ENCODE measurements around the gene SMARCA4. TPM values are rescaled to one million over a fixed set of nuclear protein-coding genes. Genes with fewer than 3 reads are reported as not detected.

The SMARCA4 gene
- total RNA-seq, 4 donors from 2014 or later, result 42.4 to 89.9 (median 57.8) TPM

- ATAC-seq (ENCODE audit: low FRiP score), result no peak
- DNase-seq (ENCODE audit: low spot score), result no peak
- TF ChIP-seq, protein P1, sequence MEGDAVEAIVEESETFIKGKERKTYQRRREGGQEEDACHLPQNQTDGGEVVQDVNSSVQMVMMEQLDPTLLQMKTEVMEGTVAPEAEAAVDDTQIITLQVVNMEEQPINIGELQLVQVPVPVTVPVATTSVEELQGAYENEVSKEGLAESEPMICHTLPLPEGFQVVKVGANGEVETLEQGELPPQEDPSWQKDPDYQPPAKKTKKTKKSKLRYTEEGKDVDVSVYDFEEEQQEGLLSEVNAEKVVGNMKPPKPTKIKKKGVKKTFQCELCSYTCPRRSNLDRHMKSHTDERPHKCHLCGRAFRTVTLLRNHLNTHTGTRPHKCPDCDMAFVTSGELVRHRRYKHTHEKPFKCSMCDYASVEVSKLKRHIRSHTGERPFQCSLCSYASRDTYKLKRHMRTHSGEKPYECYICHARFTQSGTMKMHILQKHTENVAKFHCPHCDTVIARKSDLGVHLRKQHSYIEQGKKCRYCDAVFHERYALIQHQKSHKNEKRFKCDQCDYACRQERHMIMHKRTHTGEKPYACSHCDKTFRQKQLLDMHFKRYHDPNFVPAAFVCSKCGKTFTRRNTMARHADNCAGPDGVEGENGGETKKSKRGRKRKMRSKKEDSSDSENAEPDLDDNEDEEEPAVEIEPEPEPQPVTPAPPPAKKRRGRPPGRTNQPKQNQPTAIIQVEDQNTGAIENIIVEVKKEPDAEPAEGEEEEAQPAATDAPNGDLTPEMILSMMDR (IDR thresholded peaks at IDR 0.05), result no peak
These were observed 147.9 kb downstream of the SMARCA4 start for GRCh38 chr19:11108746-11109145.

DNA sequence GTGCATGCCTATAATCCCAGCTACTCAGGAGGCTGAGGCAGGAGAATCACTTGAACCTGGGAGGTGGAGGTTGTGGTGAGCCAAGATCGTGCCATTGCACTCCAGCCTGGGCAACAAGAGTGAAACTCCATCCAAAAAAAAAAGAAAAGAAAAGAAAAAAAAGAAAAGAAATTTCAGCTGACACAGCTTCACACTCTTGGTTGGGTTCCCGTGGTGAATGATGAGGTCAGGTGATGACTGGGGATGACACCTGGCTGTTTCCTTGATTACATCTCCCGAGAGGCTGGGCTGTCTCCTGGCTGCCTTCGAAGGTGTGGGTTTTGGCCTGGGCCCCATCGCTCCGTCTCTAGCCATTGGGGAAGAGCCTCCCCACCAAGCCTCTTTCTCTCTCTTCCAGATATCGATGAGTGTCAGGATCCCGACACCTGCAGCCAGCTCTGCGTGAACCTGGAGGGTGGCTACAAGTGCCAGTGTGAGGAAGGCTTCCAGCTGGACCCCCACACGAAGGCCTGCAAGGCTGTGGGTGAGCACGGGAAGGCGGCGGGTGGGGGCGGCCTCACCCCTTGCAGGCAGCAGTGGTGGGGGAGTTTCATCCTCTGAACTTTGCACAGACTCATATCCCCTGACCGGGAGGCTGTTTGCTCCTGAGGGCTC lies 150.4 kb downstream of the SMARCA4 start:
- TF ChIP-seq, protein P1 (IDR thresholded peaks at IDR 0.05), result no peak
- ATAC-seq (ENCODE audit: low FRiP score), result peak; percentile 8
- DNase-seq (ENCODE audit: low spot score), result no peak

DNA sequence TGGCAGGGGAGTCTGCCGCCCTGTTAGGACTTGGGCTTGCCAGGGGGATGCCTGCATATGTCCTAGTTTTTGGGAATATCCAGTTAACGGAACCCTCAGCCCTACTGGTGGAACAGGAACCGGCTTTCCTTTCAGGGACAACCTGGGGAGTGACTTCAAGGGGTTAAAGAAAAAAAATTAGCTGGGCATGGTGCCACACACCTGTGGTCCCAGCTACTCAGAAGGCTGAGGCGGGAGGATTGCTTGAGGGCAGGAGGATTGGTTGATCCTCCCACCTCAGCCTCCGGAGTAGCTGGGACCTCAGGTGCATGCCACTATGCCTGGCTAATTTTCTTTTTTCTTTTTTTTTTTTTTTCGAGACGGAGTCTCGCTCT lies 150.9 kb downstream of the SMARCA4 start:
- DNase-seq (ENCODE audit: low spot score), result no peak
- TF ChIP-seq, protein P1 (IDR thresholded peaks at IDR 0.05), result no peak
- ATAC-seq (ENCODE audit: low FRiP score), result no peak

Small RNAs within 50 kb of the gene (small RNA-seq; reads per million reads assigned to genes)
- gene RF02271 (not detected), gene RN7SL192P (not detected)

Other genes starting within 250 kb of the SMARCA4 start
- 100 to 1,000 TPM in 2 of 4 donors, 10 to 100 TPM in 2; 76.5 to 135 (median 99.9) TPM for gene DNM2, start 243.0 kb upstream of the SMARCA4 start, total RNA-seq
- 10 to 100 TPM; 30.1 to 35.7 (median 32.4) TPM for gene TMED1, start 124.8 kb upstream of the SMARCA4 start, total RNA-seq
- gene C19orf38, start 112.6 kb upstream of the SMARCA4 start, total RNA-seq, result 1 to 10 TPM; 1.0 to 7.9 (median 4.9) TPM
- gene CARM1, start 89.5 kb upstream of the SMARCA4 start, total RNA-seq, result 10 to 100 TPM; 11.8 to 20.5 (median 16.5) TPM
- gene YIPF2, start 32.4 kb upstream of the SMARCA4 start, total RNA-seq, result 10 to 100 TPM; 31.0 to 52.4 (median 39.1) TPM
- 10 to 100 TPM; 14.7 to 22.1 (median 20.3) TPM for gene TIMM29, start 32.2 kb upstream of the SMARCA4 start, total RNA-seq
- 100 to 1,000 TPM in 2 of 4 donors, 10 to 100 TPM in 2; 21.2 to 397 (median 114) TPM for gene LDLR, start 128.4 kb downstream of the SMARCA4 start, total RNA-seq
- 1 to 10 TPM; 1.2 to 2.8 (median 1.5) TPM for gene SPC24, start 194.8 kb downstream of the SMARCA4 start, total RNA-seq
- 100 to 1,000 TPM; 177 to 383 (median 325) TPM for gene KANK2, start 236.5 kb downstream of the SMARCA4 start, total RNA-seq

Data from omental fat pad (tissue), 4 donors.